HG03460 (cell line): ENCODE data around the gene CCNI2.

Experiments used
- ATAC-seq: cut with Tn5 transposase; IDR thresholded peaks from one replicate; pipeline ENCODE4 v1.9.1; 2021; ENCODE audit not compliant: unreplicated experiment

The CCNI2 gene

DNA sequence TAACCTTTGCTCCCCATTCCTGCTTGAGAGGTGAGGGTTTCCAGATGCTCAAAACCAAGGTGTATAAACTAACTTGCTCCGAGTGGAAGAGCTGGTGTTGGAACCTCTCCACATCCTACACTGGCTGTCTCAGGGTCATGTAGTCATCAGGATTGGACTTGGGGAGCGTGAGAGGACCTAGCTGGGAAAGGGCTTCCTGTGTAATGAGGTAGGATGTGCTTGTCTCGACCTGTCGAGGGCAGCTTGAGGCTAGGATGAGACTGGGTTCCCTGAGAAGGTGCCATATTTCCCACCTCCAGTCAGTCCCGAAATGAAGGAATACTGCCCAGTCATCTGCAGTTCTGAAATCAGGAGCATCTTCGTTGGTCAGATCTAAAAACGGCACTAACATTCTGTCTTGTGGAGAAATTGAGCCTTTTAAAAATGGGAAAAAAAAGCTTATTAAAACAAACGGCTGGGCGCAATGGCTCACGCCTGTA, 1.3 kb downstream of the CCNI2 start:
- no peak for ATAC-seq

DNA sequence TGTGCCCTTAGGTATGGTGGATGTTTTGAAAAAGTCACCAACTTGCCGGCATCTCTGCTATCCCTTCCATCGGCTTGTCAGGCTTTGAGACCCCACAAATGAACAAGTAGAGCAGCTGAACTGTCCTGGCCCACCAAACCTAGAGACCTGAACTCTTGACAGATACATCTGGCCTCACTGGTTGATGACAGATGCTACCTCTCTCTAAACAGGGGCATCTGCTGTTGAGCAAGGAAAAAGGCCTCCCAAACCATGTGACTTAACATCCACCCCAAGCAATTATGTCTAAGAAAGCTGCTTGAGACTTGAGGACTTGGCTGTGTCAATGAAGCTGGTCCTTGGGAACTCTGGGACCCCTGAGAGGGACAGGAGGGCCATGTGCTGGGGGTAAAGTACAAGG, 2.3 kb downstream of the CCNI2 start:
- ATAC-seq = no peak

DNA sequence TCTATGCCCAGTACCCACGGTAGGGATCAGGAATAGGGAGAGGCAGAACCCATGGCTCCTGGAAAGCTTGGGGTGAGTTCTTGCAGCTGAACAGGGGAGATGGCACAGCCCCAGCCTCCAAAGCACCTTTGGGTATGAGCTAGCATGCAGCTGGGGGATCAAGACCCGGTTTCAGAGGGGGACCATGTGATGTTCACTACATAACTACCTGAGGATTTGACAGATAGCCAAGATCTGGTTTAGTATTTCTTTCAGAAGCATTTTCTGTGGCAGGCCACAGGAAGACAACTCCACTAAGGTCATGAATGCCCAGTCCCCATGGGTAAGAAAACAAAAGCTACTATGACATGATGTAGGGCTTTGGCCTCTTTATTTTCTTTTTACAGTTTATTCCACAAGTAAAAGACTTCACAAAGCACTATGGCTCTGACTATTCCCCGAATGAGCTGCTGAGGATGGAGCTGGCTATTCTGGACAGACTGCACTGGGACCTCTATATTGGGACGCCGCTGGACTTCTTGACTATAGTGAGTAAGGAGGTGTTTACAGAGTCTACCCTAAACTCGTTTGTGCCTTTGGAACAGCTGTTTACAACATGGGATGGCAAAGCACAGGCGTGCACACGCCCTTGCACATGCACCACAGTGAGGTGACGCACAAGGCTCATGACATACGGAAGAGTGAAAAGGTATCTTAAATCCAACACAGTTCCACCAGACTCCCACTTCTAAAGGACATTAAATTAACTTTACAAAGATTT, 3.4 kb downstream of the CCNI2 start:
- peak; percentile 50 for ATAC-seq

DNA sequence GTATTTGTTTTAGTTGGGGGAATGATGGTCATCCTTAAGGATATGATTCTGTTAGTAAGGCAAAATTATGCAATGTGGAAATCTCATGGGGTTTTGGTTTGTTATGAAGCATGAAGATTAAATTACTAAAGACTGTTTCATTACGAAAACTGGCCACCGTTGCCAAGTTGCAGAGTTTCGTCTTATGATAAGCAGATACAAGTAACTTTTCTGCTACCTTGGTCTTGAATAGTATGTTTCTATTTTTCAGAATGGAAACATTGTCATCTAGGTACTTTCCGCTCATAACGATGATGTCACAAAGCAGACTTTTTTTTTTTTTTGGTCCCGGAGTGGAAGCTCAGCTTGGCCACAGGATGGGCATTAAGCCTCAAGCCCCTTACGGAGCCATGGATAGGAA, 4.2 kb downstream of the CCNI2 start:
- peak; percentile 39 for ATAC-seq

DNA sequence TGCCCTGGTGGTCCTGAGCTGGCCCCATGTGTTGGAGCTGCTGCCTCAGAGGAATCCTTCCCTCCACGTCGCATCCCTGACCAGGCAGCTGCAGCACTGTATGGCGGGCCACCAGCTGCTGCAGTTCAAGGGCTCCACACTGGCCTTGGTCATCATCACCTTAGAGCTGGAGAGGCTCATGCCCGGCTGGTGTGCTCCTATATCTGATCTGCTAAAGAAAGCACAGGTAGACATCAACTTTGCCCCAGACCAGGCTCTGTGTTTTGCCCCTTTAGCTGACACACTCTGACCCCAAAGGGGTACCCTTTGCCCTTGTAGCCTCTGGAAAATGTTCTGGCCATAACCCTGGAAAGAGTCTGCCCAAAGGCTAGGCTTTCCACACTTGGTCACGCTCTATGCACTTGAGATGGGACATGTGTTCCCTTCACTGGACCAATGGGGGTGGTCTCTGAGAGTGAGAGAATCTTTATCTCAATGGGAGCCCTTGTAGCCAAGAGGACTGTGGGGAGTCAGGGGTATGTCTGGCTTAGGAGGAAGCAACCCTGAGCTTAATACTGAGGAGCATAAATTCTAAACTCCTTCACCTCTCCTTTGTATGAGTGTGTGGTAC, 4.8 kb downstream of the CCNI2 start:
- no peak for ATAC-seq

DNA sequence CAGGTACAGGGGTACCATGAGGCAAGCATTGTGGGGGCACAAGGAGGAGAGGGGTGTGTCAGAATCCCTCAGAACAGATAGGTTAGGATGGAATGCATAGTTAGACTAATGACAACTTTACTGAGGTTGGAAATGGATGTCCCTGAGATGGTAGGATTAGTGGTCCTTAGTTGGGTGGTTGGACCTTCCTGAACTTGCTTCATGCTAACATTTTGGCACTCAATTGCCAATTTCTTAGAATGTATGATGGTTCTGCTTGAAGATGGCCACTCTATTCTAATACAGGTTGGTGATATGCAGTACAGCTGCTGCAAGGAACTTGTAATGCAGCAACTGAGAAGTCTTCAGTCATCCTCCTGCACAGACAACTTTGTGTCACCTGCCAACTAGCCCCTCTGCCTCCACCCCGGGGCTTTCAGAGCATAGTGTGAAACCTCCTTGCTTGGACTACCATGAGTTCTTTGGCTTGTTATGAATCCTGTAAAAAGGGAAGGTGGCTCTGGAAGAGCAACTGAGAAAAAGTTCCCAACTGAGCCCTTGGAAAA, 5.4 kb downstream of the CCNI2 start:
- ATAC-seq = no peak

DNA sequence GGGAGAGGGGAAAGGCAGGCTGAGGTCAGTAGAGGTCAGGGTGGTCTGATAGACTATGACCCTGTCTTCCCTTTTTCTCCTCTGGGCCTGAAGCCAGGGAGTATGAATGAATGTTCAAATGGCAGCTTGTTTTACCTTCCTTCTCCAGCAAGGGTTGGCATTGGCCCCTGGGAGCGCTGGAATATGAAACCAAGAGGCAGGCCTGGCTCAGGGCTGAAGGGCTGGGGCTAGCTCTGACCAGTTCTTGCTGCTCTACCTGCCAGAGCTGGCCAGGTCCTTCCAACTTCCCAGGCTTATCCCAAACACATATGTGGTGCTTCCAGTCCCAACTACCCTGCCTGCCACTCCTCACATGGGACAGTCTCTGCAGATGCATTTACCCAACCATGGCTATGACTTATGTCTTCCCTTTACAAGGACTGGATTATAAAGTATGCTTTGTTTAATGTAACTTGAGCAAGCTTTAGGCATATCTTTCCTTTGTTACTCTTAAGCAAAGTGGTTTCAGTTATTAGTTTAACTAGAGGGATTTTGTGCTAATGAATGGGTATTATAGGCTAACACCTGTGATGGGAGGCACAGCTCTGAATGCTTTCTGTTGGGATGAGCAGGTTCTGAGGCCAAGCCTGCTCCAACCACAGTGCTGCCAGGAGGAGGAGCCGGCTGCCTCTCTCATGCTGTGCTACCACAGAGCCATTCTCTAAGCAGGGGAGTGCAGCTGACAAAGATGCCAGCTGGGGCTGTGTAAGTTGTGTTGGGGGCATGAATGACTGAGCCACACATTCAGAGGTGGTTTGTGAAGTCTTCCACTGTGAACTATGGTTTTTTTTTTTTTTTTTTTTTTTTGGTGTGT, 6.1 kb downstream of the CCNI2 start:
- no peak for ATAC-seq

DNA sequence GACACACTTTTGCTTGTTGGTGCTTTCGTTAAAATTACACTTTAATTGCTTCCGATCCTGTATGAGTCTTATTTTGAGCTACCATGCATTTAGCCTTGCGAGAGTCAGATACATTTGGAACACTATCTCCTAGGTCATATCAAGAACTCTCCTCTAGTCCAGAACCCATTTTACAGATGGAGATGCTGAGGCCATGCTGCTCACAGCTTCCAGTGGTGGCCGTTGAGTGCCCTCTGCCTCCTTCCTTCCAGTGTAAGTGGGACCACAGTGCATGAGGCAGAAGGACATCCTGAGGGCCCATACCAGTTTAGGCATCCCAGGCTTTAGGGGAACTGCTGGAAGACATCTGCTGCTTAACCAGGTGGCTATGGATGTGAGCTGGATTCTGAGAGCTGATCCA, 6.9 kb downstream of the CCNI2 start:
- no peak for ATAC-seq

DNA sequence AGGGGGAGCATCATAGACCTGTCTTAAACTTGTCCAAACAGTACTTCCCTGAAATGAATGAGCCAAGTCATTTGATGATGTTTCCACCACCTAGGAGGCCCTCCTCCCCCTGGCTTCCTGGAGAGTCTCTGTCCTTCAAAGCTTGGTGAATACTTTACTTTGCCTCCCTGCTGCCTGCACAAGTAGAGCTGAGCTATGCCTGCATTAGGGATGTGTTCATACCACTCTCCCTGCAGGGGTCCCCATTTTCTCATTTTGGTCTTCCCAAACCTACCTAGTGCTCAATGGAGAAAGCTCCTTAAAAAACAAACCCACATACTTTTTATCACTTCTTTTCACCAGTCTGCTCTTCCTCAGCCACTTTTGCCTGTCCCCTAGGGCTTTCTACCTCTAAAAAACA, 7.7 kb downstream of the CCNI2 start:
- ATAC-seq = no peak

DNA sequence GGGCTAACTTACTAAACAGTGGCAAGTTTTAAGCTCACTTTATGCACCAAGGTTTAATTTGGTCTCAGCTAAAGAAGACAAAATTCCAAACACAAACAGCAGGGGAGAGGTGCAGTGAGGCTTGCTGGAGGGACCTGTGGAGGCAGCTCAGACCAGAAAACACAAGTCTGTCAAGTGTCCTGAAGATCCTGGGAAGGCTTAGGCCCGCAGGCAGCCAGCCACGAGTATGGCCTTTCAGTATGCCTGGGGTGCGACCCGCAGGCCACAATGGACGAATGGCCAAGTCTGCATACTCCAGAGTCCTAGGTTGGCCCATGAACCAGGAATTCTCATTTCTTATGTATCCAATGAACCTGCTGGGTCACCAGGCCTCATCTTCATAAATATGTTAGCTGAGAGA, 9.3 kb downstream of the CCNI2 start:
- ATAC-seq = no peak

DNA sequence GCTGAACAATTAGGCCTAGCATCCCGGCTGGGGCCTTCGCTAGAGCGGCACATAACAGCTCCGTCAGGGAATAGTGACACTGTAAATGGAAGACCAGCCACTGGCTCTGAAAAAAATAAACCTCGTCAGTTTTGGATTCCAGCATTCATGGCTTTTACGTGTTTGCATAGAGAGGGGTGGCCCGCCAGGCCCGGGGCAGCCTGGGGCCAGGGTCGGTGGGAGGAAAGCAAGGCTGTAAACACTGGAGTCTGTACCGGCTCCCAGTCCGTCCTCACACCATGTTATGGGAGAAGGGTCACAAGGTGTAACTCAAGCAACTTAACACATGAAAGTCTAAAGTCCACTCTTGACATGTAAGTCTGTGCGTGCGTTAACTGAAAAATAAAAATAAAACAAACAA, 11.2 kb downstream of the CCNI2 start:
- ATAC-seq = no peak

DNA sequence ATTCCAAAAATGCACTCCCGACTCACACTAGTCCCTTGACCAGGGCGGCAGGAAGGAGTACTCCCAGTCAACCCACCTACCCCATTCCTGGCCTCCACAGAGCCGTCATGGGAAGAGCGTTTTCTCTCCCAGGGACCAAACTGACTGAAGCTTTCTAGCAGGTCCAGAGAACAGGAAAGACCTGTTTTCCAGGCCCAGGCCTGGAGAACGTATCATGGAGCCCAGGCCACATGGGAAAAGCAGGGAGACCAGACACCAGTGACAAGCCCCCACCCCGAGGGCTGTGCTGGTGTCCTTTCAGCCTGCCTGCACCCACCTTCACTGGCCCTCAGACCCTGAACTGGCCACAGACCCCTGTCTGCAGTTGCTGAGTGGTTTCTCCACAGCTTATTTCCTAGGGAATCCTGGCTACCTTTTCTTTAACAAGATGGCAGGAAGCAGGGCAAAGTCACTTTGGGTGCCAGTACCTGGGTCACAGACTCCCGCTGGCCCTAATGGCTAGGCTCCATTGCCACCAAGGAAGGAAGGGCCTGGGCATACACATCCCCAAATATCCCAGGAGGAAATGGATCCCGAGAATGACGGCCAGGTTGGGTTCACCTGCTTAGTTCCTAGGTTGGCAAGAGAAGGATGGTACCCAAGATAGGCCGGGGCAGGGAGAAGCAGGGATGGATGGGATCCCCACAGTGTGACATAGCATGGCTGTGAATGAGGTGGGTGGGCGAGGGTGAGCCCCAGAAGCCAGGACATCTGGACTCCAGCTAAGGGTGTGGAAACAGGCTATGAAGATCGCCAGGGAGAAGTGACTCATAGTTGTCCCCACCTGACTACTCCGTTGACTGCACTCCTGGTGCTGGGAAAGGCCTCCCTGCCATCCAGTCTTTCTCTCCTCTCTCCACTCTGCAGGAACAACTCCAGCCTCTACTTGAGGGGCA, 12.2 kb downstream of the CCNI2 start:
- ATAC-seq = no peak

DNA sequence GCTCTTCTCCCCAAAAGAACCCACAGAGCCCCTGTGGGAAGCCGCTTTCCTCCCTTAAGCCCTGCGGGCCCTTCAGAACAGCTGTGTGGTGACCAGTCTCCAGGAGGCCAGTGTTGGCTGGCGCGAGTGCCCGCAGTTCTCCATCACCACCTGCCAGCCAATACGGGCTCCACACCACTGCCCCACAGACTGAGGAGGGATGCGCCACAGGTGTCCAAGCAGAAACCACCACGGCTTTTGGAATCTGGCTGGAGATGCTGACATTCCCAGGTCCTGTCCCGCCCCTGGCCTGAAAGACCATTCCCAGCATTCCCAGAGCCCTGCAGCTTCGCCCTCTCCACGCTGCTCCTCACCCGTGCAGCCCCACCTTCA, 12.8 kb downstream of the CCNI2 start:
- no peak for ATAC-seq

DNA sequence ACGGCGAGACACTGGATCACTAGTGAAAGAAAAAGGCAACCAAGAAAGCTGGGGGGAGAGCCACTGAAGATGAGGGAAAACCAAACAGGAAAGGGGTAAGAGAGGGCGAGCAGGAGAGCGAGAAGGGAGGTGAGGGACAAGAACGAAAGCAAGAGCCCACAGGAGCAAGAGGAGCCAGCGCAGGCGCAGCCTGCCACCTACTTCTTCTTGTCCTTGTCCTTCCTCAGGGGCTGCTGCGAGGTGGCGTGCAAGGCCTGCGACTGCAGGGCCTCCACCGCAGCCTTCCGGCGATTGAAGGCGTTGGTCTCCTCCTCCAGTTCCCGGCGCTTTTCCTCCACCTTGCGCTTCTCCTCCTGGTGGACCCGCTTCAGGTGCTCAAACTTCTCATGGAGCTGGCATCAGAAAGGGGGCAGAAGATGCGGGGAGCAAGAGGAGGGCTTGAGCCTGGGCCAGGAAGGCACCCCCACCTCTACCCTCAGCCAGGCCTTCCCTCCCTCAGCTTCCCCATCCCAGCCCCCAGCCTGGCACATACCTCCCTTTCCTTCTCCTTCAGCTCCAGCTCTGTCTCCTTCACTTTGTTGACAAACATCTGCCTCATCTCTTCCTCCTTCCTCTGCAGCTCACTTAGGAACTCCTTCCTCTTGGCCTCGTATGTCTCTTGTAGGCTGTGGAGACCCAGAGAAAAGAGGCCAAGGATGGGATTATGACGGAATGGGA, 13.5 kb downstream of the CCNI2 start:
- no peak for ATAC-seq

DNA sequence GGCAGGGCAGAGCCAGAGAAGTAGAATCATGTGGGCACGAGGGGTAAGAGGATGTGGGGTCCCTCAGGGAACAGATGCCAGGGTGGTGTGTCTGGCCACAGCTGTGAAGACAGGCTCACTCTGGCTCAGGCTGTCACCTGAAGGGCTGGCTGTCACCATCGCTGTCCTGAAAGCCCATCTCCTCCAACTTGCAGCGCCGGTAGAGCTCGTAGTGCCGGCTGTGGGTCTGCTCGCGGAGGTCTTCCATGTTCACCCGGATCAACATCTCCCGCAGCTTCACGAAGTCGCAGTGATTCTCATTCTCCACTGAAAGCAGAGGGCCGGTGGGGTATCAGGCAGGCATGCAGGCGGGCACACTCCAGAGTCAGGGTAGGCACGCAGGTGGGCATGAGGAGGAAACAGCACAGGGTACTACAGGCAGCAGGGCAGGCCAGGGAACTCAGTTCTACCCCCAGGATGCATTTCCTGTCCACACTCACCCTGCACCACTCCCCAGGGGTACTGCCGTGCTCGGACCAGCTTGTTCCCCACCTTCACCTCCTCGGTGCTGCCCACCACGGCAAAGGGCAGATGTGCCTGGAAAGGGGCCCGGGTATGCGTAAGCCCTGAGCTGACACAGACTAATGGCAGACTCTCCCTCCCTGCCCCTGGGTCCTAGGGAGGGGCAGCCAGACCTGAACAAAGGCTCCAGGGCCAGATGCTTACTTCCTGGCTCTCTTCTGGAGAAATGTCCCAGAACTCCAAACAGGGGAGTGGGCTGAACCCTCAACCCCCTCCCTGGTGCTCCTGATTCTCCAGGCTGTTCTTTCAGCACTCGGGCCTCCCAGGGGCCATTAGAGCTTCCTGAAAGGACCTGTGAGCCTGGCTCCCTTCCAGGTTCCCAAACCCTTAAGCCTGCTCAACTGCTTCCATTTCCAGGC, 14.4 kb downstream of the CCNI2 start:
- no peak for ATAC-seq

DNA sequence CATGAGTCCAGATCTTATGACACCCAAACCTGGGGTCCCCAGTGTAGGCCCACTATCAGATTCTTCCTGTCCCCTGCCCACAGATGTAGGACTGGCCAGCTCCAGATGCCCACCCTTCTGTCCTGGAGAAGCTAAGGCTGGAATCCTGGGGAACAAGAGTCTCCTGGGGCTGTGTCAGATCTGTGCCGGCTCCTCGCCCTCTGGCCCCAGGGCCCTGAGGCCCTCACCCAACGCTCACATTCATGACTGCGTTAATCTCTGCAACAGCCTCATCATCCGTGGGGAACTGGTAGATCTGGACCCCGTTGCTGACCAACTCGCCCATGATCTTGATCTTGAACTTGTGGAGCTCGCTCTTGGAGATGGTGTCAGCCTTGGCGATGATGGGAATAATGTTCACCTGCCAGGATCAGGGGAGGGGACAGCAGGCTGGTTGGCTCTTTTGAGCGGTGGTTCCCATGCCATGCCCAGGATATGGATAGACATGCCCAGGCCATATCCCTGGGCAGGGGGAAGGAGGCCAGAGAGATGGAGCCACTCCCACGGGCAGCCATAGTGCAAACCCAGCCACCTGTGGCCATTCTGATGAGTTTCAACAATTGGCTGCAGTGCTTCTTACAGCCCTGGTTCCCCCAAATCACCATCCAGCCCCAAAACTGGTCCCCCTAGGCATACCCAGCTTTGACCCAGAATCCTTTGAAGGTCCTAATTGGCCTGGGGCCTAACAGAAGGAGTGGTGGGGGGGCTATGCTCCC, 15.2 kb downstream of the CCNI2 start:
- no peak for ATAC-seq

DNA sequence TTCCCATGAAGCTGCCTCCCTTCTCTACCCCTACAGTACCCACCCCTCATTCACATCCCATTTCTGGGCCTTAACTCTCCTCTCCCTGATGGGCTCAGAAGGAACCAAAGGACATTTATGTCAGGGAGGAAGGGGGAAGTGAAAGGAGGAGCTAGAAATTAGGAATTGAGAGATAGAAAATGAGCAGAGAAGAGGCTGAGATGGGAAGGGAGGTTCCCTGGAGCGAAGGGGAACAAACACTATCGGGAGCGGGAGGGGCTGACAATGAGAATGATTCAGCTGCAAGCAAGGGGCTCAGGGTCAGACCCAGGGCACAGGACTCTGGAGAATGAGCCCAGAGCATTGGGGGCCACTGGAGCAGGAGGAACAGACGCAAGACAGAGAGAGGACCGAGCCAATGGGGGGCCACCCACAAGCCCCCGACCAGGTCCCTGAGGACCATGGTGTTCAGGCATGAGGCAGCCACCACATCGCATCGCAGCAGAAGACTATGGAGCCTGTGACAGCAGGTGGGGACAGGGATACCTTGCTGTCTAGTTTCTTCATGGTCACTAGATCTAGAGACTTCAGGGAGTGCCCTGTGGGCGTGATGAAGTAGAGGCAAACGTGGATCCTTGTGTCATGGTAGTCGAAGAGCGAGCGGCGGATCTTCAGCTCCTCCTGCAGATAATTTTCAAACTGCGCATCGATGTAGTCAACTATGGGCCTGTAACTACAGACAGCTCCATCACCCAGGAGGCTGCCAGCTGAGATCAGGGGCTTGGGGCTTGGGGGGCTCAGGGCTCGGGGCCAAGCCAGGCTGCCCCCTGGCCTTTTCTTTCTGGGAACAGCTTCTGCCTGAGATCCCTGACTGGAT, 16.2 kb downstream of the CCNI2 start:
- ATAC-seq = no peak
